Kidney glomerular epithelial cell (primary cell): Measurements from ENCODE around the gene APMAP.

Source experiments
- DNase-seq: peaks from one replicate; lab custom pipeline; 2025; lab: John Stamatoyannopoulos, UW

Gene APMAP

GRCh38 chr20:25024171-25024570, 31.6 kb upstream of the APMAP start:
- no peak for DNase-seq

DNA sequence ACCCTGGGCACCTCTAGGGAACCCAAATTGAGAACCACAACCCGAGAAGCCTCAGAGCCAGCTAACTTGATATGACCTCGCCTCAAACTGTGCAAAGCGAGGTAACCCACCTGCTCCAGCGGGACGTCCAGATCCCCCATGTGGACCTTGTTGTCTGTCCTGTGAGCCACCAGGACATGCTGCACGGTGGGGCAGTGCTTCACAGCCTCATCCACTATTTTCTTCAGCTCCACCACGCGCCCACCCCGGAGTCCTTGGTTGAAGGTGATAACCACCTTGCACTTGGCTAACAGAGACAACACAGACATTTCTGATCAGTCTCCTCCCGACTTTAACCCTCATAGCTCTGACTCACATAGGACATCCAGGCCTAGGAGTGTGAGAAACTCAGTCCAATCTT, 30.8 kb upstream of the APMAP start:
- DNase-seq: no peak

GRCh38 chr20:25022680-25023079, 30.1 kb upstream of the APMAP start:
- no peak for DNase-seq

GRCh38 chr20:25021336-25021735, 28.8 kb upstream of the APMAP start:
- DNase-seq: no peak

GRCh38 chr20:25020901-25021301, 28.4 kb upstream of the APMAP start:
- no peak for DNase-seq

- no peak for DNase-seq
These were observed 27.8 kb upstream of the APMAP start for GRCh38 chr20:25020345-25020744.

DNA sequence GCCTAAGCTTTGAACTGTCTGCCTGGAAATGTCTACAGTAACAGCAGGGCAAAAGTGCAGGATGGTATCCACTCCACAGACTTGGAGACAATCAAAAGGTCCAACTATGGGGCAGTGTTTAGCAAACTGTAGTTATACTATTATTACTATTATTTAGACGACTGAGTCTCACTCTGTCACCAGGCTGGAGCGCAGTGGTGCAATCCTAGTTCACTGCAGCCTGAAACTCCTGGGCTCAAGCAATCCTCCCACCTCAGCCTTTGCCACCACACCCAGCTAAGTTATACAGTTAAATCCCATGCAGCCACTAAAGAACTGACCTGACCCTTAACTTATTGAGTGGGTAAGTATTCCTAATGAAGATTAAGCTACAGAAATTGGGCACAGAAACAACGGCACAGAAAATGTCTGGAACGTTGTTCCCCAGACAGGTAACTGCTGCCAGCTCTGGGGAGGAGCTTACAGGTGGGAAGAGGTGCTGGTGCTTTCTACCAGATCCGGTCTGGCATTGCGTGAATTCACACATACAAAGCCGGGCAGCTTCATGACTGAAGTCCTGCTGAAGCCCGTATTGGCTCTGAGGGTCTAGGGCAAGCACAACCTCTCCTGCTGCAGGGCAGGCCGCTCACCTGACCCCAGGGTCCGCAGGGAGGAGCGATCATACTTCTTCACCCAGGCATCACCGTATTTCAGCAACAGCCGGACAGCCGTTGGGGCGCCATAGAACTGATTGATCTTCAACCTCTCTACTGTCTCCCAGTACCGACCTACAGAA, 27.0 kb upstream of the APMAP start:
- no peak for DNase-seq

- no peak for DNase-seq
These were observed 26.3 kb upstream of the APMAP start for GRCh38 chr20:25018841-25019240.

DNA sequence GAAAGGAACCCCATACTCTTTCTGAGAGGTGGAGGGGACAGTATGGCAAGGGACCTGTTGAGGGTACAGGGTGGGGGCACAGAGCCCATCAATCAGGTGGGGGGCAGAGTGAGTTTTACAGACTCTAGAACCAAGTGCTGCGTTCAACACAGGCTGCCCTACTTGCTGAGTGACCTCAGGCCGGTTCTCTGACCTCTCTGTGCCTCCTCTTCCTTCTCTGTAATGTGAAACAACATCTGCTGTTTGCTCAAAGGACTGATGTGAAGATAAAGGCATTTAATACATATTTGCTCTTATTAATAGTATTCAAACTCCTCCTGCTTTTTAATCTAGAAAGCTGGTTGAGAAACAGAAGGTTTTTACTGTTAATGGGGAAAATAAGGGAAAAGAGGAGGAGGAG, 25.9 kb upstream of the APMAP start:
- DNase-seq: no peak

DNA sequence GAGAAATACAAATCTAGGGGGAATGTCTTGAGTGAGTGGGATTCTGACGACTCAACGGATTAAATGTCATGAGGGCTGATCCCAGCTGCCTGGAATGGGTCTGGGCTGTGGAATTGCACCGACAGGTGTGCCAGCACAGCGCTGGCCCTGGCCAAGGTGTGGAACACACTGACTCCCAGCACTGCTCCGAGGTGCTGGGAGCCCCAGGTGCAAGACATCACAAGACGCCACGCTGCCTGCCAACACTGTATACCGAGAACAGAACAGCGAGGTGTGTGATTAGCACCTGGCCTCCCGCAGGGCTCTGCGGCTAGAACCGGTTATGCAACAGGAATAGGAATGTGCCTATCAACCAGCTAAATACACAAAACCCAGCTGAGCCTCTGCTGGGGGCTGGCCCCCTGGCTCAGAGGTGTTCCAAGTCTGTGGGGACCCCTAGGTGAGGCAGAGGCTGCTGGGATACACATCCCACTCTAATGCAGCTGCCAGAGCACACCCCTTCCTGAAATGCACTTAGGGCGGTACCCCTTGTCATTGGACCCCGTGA, 24.8 kb upstream of the APMAP start:
- DNase-seq: no peak

DNA sequence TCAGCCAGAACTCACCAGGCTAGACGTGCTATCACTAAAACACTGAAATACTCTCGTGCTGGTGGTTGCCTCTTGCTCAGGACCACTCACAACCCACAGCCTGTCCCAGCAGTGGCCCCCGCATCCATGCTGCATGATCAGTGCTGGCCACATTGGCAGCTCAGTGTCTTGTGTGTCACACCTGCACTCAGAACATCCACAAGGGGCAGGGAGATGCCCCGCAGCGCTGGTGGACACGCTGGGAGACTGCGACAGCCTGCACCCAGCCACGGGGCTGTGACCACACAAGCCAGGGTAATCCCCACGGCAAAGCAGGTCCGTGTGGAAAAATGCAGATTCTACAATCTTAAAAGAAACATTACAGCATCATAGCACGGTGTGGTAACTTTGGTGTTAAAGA, 23.9 kb upstream of the APMAP start:
- no peak for DNase-seq

- DNase-seq: no peak
These were observed 23.4 kb upstream of the APMAP start for GRCh38 chr20:25015986-25016385.

DNA sequence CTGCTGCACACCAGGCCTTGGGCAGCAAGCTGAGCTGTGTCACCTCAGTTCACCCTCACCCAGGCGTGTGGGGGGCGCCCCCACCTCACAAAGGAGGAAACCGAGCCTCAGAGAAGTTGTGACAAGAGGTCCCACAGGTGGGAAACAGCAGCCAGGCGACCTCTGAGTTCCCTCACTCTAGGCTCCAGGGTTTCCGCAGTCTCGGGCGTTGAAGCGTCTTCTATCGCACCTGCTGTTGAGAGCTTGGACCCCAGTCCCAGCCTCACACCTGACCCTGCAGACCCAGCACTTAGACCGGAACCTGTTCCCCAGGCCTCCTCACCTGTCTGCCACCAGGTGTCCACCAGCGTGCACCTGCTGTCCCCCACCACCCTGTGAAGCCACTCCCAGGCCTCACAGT, 22.3 kb upstream of the APMAP start:
- no peak for DNase-seq

- no peak for DNase-seq
These were observed 21.2 kb upstream of the APMAP start for GRCh38 chr20:25013478-25014380.

DNA sequence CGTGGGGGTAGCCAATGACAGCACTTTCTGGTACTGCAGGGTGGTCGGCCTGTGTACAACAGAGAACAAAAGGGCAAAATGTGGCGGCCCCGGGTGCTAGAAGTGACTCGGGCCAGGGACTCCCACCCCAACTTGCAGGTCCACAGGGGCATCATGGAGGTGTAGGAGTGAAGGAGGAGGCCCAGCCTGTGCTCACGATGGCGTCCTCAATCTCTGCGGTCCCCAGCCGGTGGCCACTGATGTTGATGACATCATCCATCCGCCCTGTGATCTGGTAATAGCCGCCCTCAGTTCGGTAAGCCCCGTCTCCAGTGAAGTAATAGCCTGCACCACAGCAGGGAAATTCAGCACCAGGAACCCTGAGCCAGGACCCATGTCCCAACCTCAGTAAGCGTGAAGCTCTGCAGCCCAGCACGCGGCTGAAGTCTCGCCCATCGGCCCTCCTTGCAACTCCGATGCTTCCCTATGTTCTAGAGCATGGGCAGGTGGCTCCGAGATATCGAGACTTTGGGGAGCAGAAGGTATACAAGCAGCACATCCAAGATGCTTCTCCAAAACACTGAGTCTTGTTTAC, 20.2 kb upstream of the APMAP start:
- no peak for DNase-seq

GRCh38 chr20:25011831-25012241, 19.3 kb upstream of the APMAP start:
- DNase-seq: no peak

DNA sequence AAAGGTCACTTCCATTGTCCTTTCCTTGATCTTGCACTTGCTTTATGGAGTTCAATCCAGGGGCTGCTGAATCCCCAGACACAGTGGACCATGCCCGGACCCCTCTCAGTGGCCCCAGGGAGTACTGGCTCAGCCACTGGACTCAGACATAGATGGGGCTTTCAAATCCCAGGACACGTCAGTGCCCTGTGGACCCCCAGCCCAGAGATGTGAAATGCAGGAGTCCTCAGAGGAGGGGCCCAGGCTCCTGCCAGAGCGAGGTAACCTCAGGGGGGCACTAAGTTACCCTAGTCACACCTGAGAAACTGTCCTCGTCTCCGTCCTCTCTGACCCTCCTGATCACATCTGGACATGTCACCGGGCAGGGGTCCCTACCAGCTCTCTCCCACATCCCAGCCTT, 18.7 kb upstream of the APMAP start:
- DNase-seq: no peak

DNA sequence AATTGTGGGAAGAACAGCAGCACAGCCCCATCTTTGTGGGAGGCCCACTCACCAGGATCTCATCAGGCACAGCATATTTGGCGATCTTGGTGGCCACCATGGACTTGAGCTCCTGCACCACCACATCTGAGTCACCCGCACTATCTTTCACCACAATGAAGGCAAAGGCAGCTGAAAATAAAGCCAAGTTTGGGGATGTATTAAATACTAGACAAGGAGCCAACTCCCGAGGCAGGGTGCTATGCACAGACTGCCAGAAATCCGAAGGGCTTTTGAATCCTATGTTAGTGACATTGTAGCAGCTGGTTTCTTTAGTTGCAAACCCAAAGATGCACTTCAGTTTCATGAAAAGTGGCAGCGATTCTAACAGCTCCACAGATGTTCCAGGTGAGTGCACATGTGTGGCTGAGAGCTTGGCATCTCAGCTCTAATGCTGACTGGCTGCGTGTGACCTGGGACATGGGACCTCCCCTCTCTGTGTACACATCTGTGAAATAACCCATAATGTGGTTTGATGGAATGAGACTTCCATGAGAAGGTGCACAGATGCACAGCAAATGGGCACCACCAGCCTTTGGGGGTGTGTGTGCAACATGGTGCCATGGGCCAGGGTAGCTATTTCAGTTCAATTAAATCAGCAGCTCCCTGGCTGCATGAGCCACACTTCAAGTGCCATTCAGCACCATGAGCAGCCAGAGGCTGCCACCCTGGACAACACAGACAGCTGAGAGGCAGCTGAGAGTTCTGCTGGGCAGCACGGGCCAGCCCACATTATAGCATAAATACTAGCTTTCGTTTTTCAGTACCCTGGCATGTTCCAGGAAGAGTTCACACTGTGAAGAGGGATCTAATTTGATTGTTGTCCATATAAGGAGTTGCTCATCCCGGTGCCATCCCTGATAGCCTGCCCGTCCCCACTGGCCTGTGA, 16.9 kb upstream of the APMAP start:
- DNase-seq: no peak

GRCh38 chr20:25008388-25009217, 16.1 kb upstream of the APMAP start:
- DNase-seq: no peak

DNA sequence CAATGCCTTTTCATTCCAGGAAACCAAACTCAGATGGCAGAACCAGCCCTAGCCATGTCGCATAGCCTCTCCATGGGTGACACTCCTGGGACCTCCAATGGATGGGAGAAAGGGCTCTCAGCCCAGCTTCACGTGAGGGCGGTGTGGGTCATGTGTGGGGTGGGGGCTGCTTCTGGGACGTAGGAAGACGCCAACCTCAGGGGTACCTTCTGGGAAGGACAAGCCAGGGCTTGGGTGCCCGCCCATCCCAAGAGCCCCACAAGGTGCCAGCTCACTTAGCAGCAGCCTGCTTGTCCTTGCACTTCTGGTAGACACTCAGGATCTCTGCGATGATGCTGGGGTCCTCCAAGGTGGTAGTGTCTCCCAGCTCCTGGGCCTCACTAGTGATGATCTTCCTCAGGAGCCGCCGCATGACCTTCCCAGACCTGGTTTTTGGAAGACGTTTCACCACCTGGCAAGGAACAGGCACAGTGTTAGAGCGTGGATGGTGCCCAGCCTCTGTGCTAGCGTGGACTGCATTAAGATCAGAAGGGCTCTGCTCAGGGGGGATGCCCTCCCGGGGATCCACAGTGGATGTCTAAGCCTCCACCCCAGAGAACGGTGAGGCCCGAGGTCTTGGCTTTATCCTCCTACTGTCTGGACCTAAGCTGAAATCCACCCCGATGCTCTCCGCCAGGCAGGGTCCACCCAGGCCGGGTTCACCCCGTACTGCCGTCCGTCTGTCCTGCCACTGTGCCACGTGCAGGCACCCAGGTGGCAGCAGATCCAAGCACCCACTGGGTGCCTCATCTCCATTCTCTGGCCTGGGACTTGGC, 15.1 kb upstream of the APMAP start:
- no peak for DNase-seq
